ENCODE measurements around the gene NEXN. TPM values are rescaled to one million over a fixed set of nuclear protein-coding genes. Genes with fewer than 3 reads are reported as not detected.

The NEXN gene
- total RNA-seq, 2 experiments from 2014 or later = not detected

DNA sequence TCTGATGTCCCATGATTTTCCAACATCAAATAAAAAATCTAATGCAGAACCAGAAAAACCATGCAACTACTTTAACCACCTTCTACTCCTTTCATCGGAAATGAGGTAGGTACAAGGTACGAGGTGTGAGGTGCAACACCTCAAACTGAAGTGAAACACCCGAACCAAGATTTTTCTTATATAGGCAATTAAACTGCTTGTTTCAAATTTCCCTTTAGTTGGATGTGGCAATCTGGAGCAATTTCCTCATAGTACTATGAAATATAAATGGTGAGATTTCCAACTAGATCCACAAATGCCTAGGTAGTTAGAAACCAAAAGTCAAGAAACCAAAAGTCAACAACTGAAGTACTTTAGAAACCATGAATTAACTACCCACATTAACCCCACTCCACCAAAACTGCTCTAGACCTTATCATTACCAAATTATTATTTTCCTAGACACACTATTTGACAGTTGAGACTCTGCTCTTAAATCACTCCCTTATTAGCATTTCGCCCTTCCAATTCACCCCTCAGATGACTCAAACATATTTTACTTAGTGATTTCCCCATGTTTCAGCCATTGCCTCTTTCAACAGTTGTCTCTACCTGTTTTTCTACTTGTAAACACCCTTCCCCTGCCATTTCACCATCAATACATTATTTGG lies 52.6 kb downstream of the NEXN start:
- no peak overlapping the region for H3K4me3 ChIP-seq (ENCODE audit: low read depth, low read length, poor library complexity, severe bottlenecking)
- POLR2A ChIA-PET = interaction anchor here (0.6 kb wide), 1 partner anchor 257 kb away, joined by 3 read pairs; no protein-coding TSS in a partner anchor
- intact Hi-C loops (cut with micrococcal nuclease; ENCODE audit: unreplicated experiment) = no loop called here

GRCh38 chr1:77942400-77943140 lies 54.1 kb downstream of the NEXN start:
- TF ChIP-seq, protein P1, sequence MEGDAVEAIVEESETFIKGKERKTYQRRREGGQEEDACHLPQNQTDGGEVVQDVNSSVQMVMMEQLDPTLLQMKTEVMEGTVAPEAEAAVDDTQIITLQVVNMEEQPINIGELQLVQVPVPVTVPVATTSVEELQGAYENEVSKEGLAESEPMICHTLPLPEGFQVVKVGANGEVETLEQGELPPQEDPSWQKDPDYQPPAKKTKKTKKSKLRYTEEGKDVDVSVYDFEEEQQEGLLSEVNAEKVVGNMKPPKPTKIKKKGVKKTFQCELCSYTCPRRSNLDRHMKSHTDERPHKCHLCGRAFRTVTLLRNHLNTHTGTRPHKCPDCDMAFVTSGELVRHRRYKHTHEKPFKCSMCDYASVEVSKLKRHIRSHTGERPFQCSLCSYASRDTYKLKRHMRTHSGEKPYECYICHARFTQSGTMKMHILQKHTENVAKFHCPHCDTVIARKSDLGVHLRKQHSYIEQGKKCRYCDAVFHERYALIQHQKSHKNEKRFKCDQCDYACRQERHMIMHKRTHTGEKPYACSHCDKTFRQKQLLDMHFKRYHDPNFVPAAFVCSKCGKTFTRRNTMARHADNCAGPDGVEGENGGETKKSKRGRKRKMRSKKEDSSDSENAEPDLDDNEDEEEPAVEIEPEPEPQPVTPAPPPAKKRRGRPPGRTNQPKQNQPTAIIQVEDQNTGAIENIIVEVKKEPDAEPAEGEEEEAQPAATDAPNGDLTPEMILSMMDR (conservative IDR thresholded peaks at IDR 0.05; ENCODE audit: low read length) = no peak
- no peak for TF ChIP-seq EZH2phosphoT487 (IDR thresholded peaks at IDR 0.05; ENCODE audit: borderline replicate concordance, low read depth, low read length)
- Histone ChIP-seq H3K4me3 (ENCODE audit: low read depth, low read length, poor library complexity, severe bottlenecking) (no peak overlapping the region), H3K4me2 (ENCODE audit: low read length) (no peak overlapping the region), H3K36me3 (ENCODE audit: insufficient read depth, low read length) (peaks cover 67% of the 10 kb centered on the region), H2AFZ (ENCODE audit: low read length) (no peak overlapping the region), H3K4me1 (ENCODE audit: insufficient read depth, low read length, poor library complexity, severe bottlenecking) (no peaks in the 10 kb centered on the region), H3K79me2 (ENCODE audit: insufficient read depth, low read depth, low read length) (no peaks in the 10 kb centered on the region; the same call in 1 of the 2 replicates), H3K9me2 (ENCODE audit: insufficient read depth, low read length) (no peaks in the 10 kb centered on the region), H3K9me3 (ENCODE audit: low read length) (no peaks in the 10 kb centered on the region), H4K20me1 (ENCODE audit: insufficient read depth, low read length) (peaks cover 9% of the 10 kb centered on the region; the same call in 1 of the 2 replicates), H3K27ac (ENCODE audit: low read depth, low read length, poor library complexity, severe bottlenecking) (no peak overlapping the region)
- POLR2A ChIA-PET = interaction anchor here (0.6 to 1.9 kb wide), 6 partner anchors 19 to 701 kb away, joined by 3 to 6 read pairs (median 3); partner anchors contain the start of gene FUBP1
- BruUV-seq (replicated peaks) = no TSS peak
- intact Hi-C loops (cut with micrococcal nuclease; ENCODE audit: unreplicated experiment) = no loop called here
- CTCF ChIA-PET (ENCODE audit: unreplicated experiment) = no interaction called here
- no peak for DNase-seq (ENCODE audit: low spot score)

More for the DNA sequence above, 52.6 kb downstream of the NEXN start:
- Histone ChIP-seq H4K20me1 (ENCODE audit: insufficient read depth, low read length) (no peaks in the 10 kb centered on the region), H3K4me2 (ENCODE audit: low read length) (no peak overlapping the region), H2AFZ (ENCODE audit: low read length) (no peak overlapping the region), H3K79me2 (ENCODE audit: insufficient read depth, low read depth, low read length) (no peaks in the 10 kb centered on the region), H3K9me2 (ENCODE audit: insufficient read depth, low read length) (no peaks in the 10 kb centered on the region), H3K27ac (ENCODE audit: low read depth, low read length, poor library complexity, severe bottlenecking) (no peak overlapping the region), H3K9me3 (ENCODE audit: low read length) (no peaks in the 10 kb centered on the region), H3K36me3 (ENCODE audit: insufficient read depth, low read length) (peaks cover 52% of the 10 kb centered on the region), H3K4me1 (ENCODE audit: insufficient read depth, low read length, poor library complexity, severe bottlenecking) (no peaks in the 10 kb centered on the region)
- no TSS peak for BruUV-seq (replicated peaks)
- no peak for TF ChIP-seq EZH2phosphoT487 (IDR thresholded peaks at IDR 0.05; ENCODE audit: borderline replicate concordance, low read depth, low read length)
- TF ChIP-seq, protein P1 (conservative IDR thresholded peaks at IDR 0.05; ENCODE audit: low read length) = no peak
- CTCF ChIA-PET (ENCODE audit: unreplicated experiment) = no interaction called here
- no peak for DNase-seq (ENCODE audit: low spot score)

All from OCI-LY7 (cell line).